Measurements from ENCODE around the gene SLC6A9. TPM values are rescaled to one million over a fixed set of nuclear protein-coding genes. Genes with fewer than 3 reads are reported as not detected.

SLC6A9 gene
- total and polyA plus RNA-seq, 2 experiments from 2014 or later, result 14.4 to 20.0 TPM

DNA sequence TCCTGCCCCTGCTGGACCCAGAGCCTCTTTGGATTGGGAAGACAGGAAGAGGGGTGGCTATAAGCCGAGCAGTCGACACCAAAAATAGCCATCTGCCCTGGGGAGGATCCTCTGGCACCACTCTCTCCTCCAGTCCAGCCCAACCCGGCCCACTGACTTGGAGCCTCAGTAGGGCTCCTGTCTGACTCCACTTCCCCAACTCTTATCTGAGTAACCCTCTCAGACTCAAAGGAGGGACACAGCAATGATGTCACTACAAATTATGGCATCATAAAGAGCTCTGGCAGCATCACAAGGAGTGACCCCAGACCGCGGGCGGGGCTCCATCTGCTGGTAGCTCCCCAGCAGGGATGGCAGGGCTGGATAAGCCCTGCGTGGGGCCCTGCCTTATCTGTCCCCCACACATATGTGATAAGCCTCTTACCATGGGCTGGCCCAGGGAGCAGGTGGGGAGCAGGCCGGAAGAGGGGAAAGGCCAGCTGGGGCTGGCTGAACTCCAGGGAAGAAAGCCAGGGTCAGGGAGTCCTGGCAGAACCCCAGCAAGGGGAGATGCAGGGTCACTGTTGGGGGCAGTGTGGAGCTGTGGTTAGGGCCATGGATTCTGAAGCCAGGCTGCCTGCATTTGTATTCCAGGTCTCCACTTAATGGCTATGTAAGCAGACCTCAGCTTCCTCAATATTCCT, 4.6 kb upstream of the SLC6A9 start:
- Histone ChIP-seq H3K4me2 (no peak overlapping the region), H4K20me1 (replicated peaks; ENCODE audit: insufficient read depth) (no peaks in the 10 kb centered on the region), H3K27ac (ENCODE audit: low read depth) (no peak overlapping the region), H3K4me3 (no peak overlapping the region), H3K9me2 (ENCODE audit: insufficient read depth) (no peaks in the 10 kb centered on the region), H3K4me1 (ENCODE audit: insufficient read depth) (peaks cover 17% of the 10 kb centered on the region), H3K79me2 (replicated peaks; ENCODE audit: insufficient read depth) (no peaks in the 10 kb centered on the region), H2AFZ (no peak overlapping the region), H3F3A (replicated peaks; ENCODE audit: low read depth) (peaks cover 13% of the 10 kb centered on the region), H3K27me3 (ENCODE audit: insufficient read depth) (0 out of 2 replicates have a peak, but pooled peaks cover 3% of the 10 kb centered on the region), H3K36me3 (ENCODE audit: insufficient read depth) (no peaks in the 10 kb centered on the region)
- peaks cover 1% of the 10 kb centered on the region for H3K27me3 Mint-ChIP-seq (ENCODE audit: insufficient read depth, low read depth, poor library complexity)
- no peak for DNase-seq (ENCODE audit: low spot score)
- no peak overlapping the region for H3K4me3 Mint-ChIP-seq
- no peak overlapping the region for H3K27ac Mint-ChIP-seq
- peaks cover 27% of the 10 kb centered on the region for H3K4me1 Mint-ChIP-seq
- no peaks in the 10 kb centered on the region for H3K36me3 Mint-ChIP-seq (ENCODE audit: low read depth)
- no peaks in the 10 kb centered on the region for H3K9me3 Mint-ChIP-seq
- no peak for TF ChIP-seq NANOG (IDR thresholded peaks at IDR 0.05; ENCODE audit: borderline replicate concordance)
- TF ChIP-seq POLR2AphosphoS5 (IDR thresholded peaks at IDR 0.05; ENCODE audit: low read depth), result no peak
- TF ChIP-seq, protein P1, sequence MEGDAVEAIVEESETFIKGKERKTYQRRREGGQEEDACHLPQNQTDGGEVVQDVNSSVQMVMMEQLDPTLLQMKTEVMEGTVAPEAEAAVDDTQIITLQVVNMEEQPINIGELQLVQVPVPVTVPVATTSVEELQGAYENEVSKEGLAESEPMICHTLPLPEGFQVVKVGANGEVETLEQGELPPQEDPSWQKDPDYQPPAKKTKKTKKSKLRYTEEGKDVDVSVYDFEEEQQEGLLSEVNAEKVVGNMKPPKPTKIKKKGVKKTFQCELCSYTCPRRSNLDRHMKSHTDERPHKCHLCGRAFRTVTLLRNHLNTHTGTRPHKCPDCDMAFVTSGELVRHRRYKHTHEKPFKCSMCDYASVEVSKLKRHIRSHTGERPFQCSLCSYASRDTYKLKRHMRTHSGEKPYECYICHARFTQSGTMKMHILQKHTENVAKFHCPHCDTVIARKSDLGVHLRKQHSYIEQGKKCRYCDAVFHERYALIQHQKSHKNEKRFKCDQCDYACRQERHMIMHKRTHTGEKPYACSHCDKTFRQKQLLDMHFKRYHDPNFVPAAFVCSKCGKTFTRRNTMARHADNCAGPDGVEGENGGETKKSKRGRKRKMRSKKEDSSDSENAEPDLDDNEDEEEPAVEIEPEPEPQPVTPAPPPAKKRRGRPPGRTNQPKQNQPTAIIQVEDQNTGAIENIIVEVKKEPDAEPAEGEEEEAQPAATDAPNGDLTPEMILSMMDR (conservative IDR thresholded peaks at IDR 0.05; ENCODE audit: low read depth in 2 of 2), result peak; percentile 44 to 55
- peak; percentile 81 for TF ChIP-seq CREB1 (CRISPR knock-in tag; IDR thresholded peaks at IDR 0.05; ENCODE audit: low read depth)
- ATAC-seq, result peak; percentile 13

DNA sequence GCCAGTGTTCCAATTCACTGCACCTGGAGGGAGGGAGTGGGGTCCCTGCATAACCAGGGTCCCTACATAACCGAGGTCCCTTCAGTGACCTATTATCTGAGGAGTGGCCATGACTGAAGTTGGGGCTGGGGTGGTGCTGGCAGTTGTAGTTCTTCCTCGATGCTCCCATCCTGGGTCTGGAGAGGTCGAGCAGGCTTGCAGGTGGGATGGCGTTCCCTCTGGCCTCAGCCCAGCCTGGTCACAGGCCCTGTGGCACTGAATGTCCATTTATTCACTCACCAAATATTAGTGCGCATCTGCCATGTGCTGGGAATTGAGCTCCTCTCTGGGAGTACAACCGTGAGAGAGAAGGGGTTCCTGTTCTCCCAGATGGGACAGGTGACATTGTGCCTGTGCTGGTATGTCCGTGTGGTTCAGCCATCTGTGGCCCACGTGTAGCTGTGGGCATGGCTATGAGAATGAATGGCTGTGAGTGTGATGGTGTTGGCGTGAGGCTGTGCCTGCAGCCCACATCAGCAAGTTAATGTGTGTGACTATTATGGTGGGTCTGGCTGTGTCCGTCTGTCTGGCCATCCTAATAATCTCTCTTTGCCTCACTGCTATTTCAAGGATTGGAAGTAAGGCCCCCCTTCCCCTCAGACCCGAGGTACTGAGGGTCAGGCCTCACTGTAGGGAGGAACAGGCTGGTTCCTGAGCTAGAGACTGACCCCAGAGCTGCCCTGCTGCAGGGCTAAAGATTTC, 3.9 kb upstream of the SLC6A9 start:
- no peak overlapping the region for H3K27ac Mint-ChIP-seq
- TF ChIP-seq EZH2phosphoT487 (IDR thresholded peaks at IDR 0.05; ENCODE audit: unreplicated experiment) (no peak), STAT1 (IDR thresholded peaks at IDR 0.05; ENCODE audit: unreplicated experiment) (no peak), JUNB (IDR thresholded peaks at IDR 0.05; ENCODE audit: unreplicated experiment) (no peak), POLR2AphosphoS5 (IDR thresholded peaks at IDR 0.05; ENCODE audit: low read depth) (no peak), ZNF331 (CRISPR knock-in tag; IDR thresholded peaks at IDR 0.05; ENCODE audit: low read depth) (no peak), CREB1 (CRISPR knock-in tag; IDR thresholded peaks at IDR 0.05; ENCODE audit: low read depth) (no peak), EZH2 (IDR thresholded peaks at IDR 0.05; ENCODE audit: low read depth, unreplicated experiment) (no peak), NANOG (IDR thresholded peaks at IDR 0.05; ENCODE audit: borderline replicate concordance) (no peak)
- TF ChIP-seq, protein P2, sequence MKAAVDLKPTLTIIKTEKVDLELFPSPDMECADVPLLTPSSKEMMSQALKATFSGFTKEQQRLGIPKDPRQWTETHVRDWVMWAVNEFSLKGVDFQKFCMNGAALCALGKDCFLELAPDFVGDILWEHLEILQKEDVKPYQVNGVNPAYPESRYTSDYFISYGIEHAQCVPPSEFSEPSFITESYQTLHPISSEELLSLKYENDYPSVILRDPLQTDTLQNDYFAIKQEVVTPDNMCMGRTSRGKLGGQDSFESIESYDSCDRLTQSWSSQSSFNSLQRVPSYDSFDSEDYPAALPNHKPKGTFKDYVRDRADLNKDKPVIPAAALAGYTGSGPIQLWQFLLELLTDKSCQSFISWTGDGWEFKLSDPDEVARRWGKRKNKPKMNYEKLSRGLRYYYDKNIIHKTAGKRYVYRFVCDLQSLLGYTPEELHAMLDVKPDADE (IDR thresholded peaks at IDR 0.05), result no peak
- TF ChIP-seq, protein P3, sequence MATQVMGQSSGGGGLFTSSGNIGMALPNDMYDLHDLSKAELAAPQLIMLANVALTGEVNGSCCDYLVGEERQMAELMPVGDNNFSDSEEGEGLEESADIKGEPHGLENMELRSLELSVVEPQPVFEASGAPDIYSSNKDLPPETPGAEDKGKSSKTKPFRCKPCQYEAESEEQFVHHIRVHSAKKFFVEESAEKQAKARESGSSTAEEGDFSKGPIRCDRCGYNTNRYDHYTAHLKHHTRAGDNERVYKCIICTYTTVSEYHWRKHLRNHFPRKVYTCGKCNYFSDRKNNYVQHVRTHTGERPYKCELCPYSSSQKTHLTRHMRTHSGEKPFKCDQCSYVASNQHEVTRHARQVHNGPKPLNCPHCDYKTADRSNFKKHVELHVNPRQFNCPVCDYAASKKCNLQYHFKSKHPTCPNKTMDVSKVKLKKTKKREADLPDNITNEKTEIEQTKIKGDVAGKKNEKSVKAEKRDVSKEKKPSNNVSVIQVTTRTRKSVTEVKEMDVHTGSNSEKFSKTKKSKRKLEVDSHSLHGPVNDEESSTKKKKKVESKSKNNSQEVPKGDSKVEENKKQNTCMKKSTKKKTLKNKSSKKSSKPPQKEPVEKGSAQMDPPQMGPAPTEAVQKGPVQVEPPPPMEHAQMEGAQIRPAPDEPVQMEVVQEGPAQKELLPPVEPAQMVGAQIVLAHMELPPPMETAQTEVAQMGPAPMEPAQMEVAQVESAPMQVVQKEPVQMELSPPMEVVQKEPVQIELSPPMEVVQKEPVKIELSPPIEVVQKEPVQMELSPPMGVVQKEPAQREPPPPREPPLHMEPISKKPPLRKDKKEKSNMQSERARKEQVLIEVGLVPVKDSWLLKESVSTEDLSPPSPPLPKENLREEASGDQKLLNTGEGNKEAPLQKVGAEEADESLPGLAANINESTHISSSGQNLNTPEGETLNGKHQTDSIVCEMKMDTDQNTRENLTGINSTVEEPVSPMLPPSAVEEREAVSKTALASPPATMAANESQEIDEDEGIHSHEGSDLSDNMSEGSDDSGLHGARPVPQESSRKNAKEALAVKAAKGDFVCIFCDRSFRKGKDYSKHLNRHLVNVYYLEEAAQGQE (IDR thresholded peaks at IDR 0.05; ENCODE audit: unreplicated experiment), result no peak
- TF ChIP-seq, protein P1 (conservative IDR thresholded peaks at IDR 0.05; ENCODE audit: low read depth in 2 of 2), result no peak

More for the DNA sequence above, 3.9 kb upstream of the SLC6A9 start:
- H3K4me2 ChIP-seq, result no peak overlapping the region
- 0 out of 2 replicates have a peak, but pooled peaks cover 3% of the 10 kb centered on the region for H3K27me3 ChIP-seq (ENCODE audit: insufficient read depth)
- no peaks in the 10 kb centered on the region for H3K36me3 ChIP-seq (ENCODE audit: insufficient read depth)
- no peaks in the 10 kb centered on the region for H3K9me2 ChIP-seq (ENCODE audit: insufficient read depth)
- Mint-ChIP-seq H3K36me3 (ENCODE audit: low read depth) (no peaks in the 10 kb centered on the region), H3K9me3 (no peaks in the 10 kb centered on the region), H3K27me3 (ENCODE audit: insufficient read depth, low read depth, poor library complexity) (peaks cover 2% of the 10 kb centered on the region), H3K4me3 (no peak overlapping the region), H3K4me1 (peaks cover 27% of the 10 kb centered on the region)
- H3F3A ChIP-seq (replicated peaks; ENCODE audit: low read depth), result peaks cover 13% of the 10 kb centered on the region
- no peak overlapping the region for H2AFZ ChIP-seq
- peaks cover 17% of the 10 kb centered on the region for H3K4me1 ChIP-seq (ENCODE audit: insufficient read depth)
- H3K27ac ChIP-seq (ENCODE audit: low read depth), result no peak overlapping the region
- H3K79me2 ChIP-seq (replicated peaks; ENCODE audit: insufficient read depth), result no peaks in the 10 kb centered on the region
- H4K20me1 ChIP-seq (replicated peaks; ENCODE audit: insufficient read depth), result no peaks in the 10 kb centered on the region
- H3K4me3 ChIP-seq, result no peak overlapping the region
- ATAC-seq (no peak), DNase-seq (ENCODE audit: low spot score) (no peak)

All from GM23338 (cell line).